ENCODE results near the gene PLS3. TPM values are rescaled to one million over a fixed set of nuclear protein-coding genes. Genes with fewer than 3 reads are reported as not detected.

The PLS3 gene
- total and polyA plus RNA-seq, 8 donors, result 186 to 354 (median 300) TPM

- intact Hi-C loops (cut with DNase I), result no loop called here
- no peak for ATAC-seq
- H3K27ac ChIP-seq, result peak overlapping the region in 1 of 2 donors; percentile 5
Observed at GRCh38 chrX:115602308-115602707, 41.3 kb downstream of the PLS3 start.

GRCh38 chrX:115602729-115603389, 41.9 kb downstream of the PLS3 start:
- DNase-seq, result no peak
- intact Hi-C loops (cut with DNase I), result no loop called here
- no peak overlapping the region for H3K4me3 ChIP-seq
- peaks cover 0 to 7% of the 10 kb centered on the region in 2 donors for H3K4me1 ChIP-seq
- no peak for ATAC-seq
- no peaks in the 10 kb centered on the region for H3K36me3 ChIP-seq
- H3K27ac ChIP-seq, result peak overlapping the region; percentile 3 to 5
- peaks cover 0 to 13% of the 10 kb centered on the region in 2 donors for H3K27me3 ChIP-seq
- H3K9me3 ChIP-seq, result no peaks in the 10 kb centered on the region
- no peak for TF ChIP-seq CTCF (IDR thresholded peaks at IDR 0.05)

More at GRCh38 chrX:115602308-115602707, 41.3 kb downstream of the PLS3 start:
- DNase-seq, result no peak
- Histone ChIP-seq H3K36me3 (no peaks in the 10 kb centered on the region), H3K9me3 (no peaks in the 10 kb centered on the region), H3K4me1 (peaks cover 0 to 7% of the 10 kb centered on the region in 2 donors), H3K27me3 (peaks cover 0 to 13% of the 10 kb centered on the region in 2 donors), H3K4me3 (no peak overlapping the region)
- no peak for TF ChIP-seq CTCF (IDR thresholded peaks at IDR 0.05)

GRCh38 chrX:115603534-115604074, 42.6 kb downstream of the PLS3 start:
- ATAC-seq, result no peak
- H3K27ac ChIP-seq, result peak overlapping the region in 1 of 2 donors; percentile 3
- TF ChIP-seq CTCF (IDR thresholded peaks at IDR 0.05), result no peak
- H3K4me1 ChIP-seq, result peaks cover 0 to 7% of the 10 kb centered on the region in 2 donors
- intact Hi-C loops (cut with DNase I), result no loop called here
- peaks cover 0 to 13% of the 10 kb centered on the region in 2 donors for H3K27me3 ChIP-seq
- H3K4me3 ChIP-seq, result no peak overlapping the region
- no peaks in the 10 kb centered on the region for H3K9me3 ChIP-seq
- DNase-seq, result no peak
- no peaks in the 10 kb centered on the region for H3K36me3 ChIP-seq

- ATAC-seq (no peak), DNase-seq (no peak)
- intact Hi-C loops (cut with DNase I), result no loop called here
- no peaks in the 10 kb centered on the region for H3K9me3 ChIP-seq
- no peaks in the 10 kb centered on the region for H3K36me3 ChIP-seq
- H3K27ac ChIP-seq, result no peak overlapping the region
- H3K4me1 ChIP-seq, result no peaks in the 10 kb centered on the region
- no peak for TF ChIP-seq CTCF (IDR thresholded peaks at IDR 0.05)
- peaks cover 0 to 6% of the 10 kb centered on the region in 2 donors for H3K27me3 ChIP-seq
- no peak overlapping the region for H3K4me3 ChIP-seq
Observed at GRCh38 chrX:115606861-115607260, 45.9 kb downstream of the PLS3 start.

GRCh38 chrX:115609621-115610020, 48.6 kb downstream of the PLS3 start:
- Histone ChIP-seq H3K9me3 (no peaks in the 10 kb centered on the region), H3K27ac (no peak overlapping the region)
- intact Hi-C loops (cut with DNase I), result no loop called here

More at GRCh38 chrX:115609621-115610020, 48.6 kb downstream of the PLS3 start:
- no peaks in the 10 kb centered on the region for H3K36me3 ChIP-seq
- no peak overlapping the region for H3K4me3 ChIP-seq
- no peaks in the 10 kb centered on the region for H3K4me1 ChIP-seq
- H3K27me3 ChIP-seq, result peaks cover 0 to 11% of the 10 kb centered on the region in 2 donors
- no peak for TF ChIP-seq CTCF (IDR thresholded peaks at IDR 0.05)
- DNase-seq (no peak), ATAC-seq (no peak)

Data from left lung (tissue), 10 donors.